Measurements from ENCODE around the gene LMF2. TPM values are rescaled to one million over a fixed set of nuclear protein-coding genes. Genes with fewer than 3 reads are reported as not detected.

Gene LMF2
- total RNA-seq, 1 experiment from 2014 or later, result 42.4 TPM

DNA sequence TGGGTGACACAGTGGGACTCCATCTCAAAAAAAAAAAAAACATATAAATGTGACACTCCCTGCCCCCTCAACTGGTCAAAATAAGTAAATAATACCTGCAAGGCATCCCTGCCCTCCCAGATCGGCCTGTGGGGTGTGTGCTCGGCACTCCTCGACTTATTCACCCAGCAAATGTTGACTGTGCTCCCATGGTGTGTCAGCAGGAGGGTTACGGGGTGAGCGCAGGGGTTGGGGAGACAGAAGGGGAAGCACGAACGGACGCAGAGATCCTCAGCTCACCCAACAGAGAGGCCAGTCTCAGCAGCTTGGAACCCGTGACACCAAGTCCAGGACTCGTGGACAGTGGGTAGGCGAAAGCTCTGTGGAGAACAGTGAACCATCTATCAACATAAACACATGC lies 27.8 kb downstream of the LMF2 start:
- POLR2A ChIA-PET (ENCODE audit: unreplicated experiment), result no interaction called here
- H4K20me1 ChIP-seq (ENCODE audit: low read length), result no peaks in the 10 kb centered on the region
- no peaks in the 10 kb centered on the region for H3F3A ChIP-seq (ENCODE audit: low read length, unreplicated experiment)
- H3K4me2 ChIP-seq (ENCODE audit: low read length), result no peak overlapping the region
- ATAC-seq (no peak), DNase-seq (no peak)
- H3K9me2 ChIP-seq (replicated peaks; ENCODE audit: low read length), result no peaks in the 10 kb centered on the region
- H3K9ac ChIP-seq (ENCODE audit: low read length), result no peak overlapping the region
- H3K4me1 ChIP-seq (ENCODE audit: insufficient read depth, low read length), result peaks cover 4% of the 10 kb centered on the region; the same call in 1 of the 2 replicates
- CTCF ChIA-PET, result no interaction called here
- no TSS peak for BruUV-seq (replicated peaks)
- intact Hi-C loops (cut with micrococcal nuclease), result no loop called here
- H3K36me3 ChIP-seq (ENCODE audit: low read depth, low read length), result no peaks in the 10 kb centered on the region
- no peak for TF ChIP-seq EZH2phosphoT487 (IDR thresholded peaks at IDR 0.05; ENCODE audit: borderline replicate concordance, low read length)
- TF ChIP-seq, protein P1, sequence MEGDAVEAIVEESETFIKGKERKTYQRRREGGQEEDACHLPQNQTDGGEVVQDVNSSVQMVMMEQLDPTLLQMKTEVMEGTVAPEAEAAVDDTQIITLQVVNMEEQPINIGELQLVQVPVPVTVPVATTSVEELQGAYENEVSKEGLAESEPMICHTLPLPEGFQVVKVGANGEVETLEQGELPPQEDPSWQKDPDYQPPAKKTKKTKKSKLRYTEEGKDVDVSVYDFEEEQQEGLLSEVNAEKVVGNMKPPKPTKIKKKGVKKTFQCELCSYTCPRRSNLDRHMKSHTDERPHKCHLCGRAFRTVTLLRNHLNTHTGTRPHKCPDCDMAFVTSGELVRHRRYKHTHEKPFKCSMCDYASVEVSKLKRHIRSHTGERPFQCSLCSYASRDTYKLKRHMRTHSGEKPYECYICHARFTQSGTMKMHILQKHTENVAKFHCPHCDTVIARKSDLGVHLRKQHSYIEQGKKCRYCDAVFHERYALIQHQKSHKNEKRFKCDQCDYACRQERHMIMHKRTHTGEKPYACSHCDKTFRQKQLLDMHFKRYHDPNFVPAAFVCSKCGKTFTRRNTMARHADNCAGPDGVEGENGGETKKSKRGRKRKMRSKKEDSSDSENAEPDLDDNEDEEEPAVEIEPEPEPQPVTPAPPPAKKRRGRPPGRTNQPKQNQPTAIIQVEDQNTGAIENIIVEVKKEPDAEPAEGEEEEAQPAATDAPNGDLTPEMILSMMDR (conservative IDR thresholded peaks at IDR 0.05; ENCODE audit: low read depth, low read length), result no peak
- no peak for TF ChIP-seq EZH2 (IDR thresholded peaks at IDR 0.05; ENCODE audit: low read length, unreplicated experiment)
- H3K27me3 ChIP-seq (ENCODE audit: low read length), result no peaks in the 10 kb centered on the region
- H2AFZ ChIP-seq (ENCODE audit: low read length), result no peak overlapping the region
- no peaks in the 10 kb centered on the region for H3K79me2 ChIP-seq (ENCODE audit: low read length)
- no peaks in the 10 kb centered on the region for H3K9me3 ChIP-seq (ENCODE audit: low read length)
- no peak overlapping the region for H3K27ac ChIP-seq (ENCODE audit: low read length)
- H3K4me3 ChIP-seq (ENCODE audit: low read length), result no peak overlapping the region

DNA sequence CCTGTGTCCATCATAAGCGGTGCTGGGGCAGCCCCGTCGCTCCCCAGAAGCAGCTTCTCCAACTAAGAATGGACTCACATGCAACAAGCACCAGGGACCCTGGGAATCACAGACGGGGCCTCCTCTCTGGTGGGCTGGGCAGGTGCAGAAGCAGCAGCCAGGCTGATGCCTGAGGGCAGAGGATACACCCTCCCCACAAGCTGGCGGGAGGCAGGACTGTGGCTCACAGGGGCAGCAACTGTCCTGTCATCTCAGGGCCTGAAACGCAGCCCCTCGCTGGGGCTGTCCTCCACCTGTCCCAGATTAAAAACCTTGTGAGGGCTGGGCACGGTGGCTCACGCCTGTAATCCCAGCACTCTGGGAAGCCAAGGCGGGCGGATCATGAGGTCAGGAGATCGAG lies 29.6 kb downstream of the LMF2 start:
- POLR2A ChIA-PET (ENCODE audit: unreplicated experiment), result no interaction called here
- no peaks in the 10 kb centered on the region for H3K9me2 ChIP-seq (replicated peaks; ENCODE audit: low read length)
- H3K36me3 ChIP-seq (ENCODE audit: low read depth, low read length), result no peaks in the 10 kb centered on the region; the same call in 1 of the 2 replicates
- H3F3A ChIP-seq (ENCODE audit: low read length, unreplicated experiment), result no peaks in the 10 kb centered on the region
- DNase-seq (no peak), ATAC-seq (no peak)
- no peak overlapping the region for H3K9ac ChIP-seq (ENCODE audit: low read length)
- H3K27ac ChIP-seq (ENCODE audit: low read length), result no peak overlapping the region
- H3K4me1 ChIP-seq (ENCODE audit: insufficient read depth, low read length), result peaks cover 14% of the 10 kb centered on the region; the same call in 1 of the 2 replicates
- peaks cover 14% of the 10 kb centered on the region for H3K79me2 ChIP-seq (ENCODE audit: low read length)
- no peak overlapping the region for H3K4me2 ChIP-seq (ENCODE audit: low read length)
- no TSS peak for BruUV-seq (replicated peaks)
- H4K20me1 ChIP-seq (ENCODE audit: low read length), result peaks cover 12% of the 10 kb centered on the region
- H3K9me3 ChIP-seq (ENCODE audit: low read length), result no peaks in the 10 kb centered on the region
- CTCF ChIA-PET, result no interaction called here
- H3K27me3 ChIP-seq (ENCODE audit: low read length), result no peaks in the 10 kb centered on the region
- TF ChIP-seq EZH2 (IDR thresholded peaks at IDR 0.05; ENCODE audit: low read length, unreplicated experiment) (no peak), EZH2phosphoT487 (IDR thresholded peaks at IDR 0.05; ENCODE audit: borderline replicate concordance, low read length) (no peak)
- TF ChIP-seq, protein P1 (conservative IDR thresholded peaks at IDR 0.05; ENCODE audit: low read depth, low read length), result no peak
- intact Hi-C loops (cut with micrococcal nuclease), result no loop called here
- no peak overlapping the region for H2AFZ ChIP-seq (ENCODE audit: low read length)
- no peak overlapping the region for H3K4me3 ChIP-seq (ENCODE audit: low read length)

DNA sequence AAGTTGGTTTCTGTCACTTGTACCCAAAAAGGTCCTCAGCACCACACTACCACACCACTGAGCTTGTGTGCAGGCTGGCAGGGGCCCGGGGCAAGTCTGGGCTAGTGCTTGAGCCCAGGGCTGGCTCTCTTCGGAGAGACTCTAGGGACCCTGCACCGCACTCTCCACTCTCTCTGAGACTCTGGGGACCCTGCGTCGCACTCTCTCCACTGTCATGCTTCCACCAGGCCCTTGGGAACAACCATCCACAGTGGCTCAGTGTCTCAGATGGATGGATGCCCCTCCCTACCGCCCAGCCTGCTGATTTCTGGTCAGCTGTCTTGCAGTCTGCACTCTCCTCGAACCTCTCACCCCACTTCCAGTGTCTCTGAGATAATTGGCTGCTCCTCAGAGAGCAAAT lies 30.6 kb downstream of the LMF2 start:
- Histone ChIP-seq H3K9ac (ENCODE audit: low read length) (no peak overlapping the region), H3K27me3 (ENCODE audit: low read length) (no peaks in the 10 kb centered on the region), H3K79me2 (ENCODE audit: low read length) (peaks cover 24% of the 10 kb centered on the region), H3K4me2 (ENCODE audit: low read length) (no peak overlapping the region), H3K36me3 (ENCODE audit: low read depth, low read length) (no peaks in the 10 kb centered on the region; the same call in 1 of the 2 replicates), H3F3A (ENCODE audit: low read length, unreplicated experiment) (no peaks in the 10 kb centered on the region), H2AFZ (ENCODE audit: low read length) (no peak overlapping the region), H3K4me1 (ENCODE audit: insufficient read depth, low read length) (peaks cover 15% of the 10 kb centered on the region; the same call in 1 of the 2 replicates), H3K27ac (ENCODE audit: low read length) (no peak overlapping the region), H3K9me2 (replicated peaks; ENCODE audit: low read length) (no peaks in the 10 kb centered on the region), H3K4me3 (ENCODE audit: low read length) (no peak overlapping the region), H3K9me3 (ENCODE audit: low read length) (no peaks in the 10 kb centered on the region), H4K20me1 (ENCODE audit: low read length) (peaks cover 23% of the 10 kb centered on the region)
- POLR2A ChIA-PET (ENCODE audit: unreplicated experiment), result no interaction called here
- intact Hi-C loops (cut with micrococcal nuclease), result no loop called here
- CTCF ChIA-PET, result no interaction called here
- no TSS peak for BruUV-seq (replicated peaks)
- DNase-seq, result no peak
- no peak for TF ChIP-seq EZH2phosphoT487 (IDR thresholded peaks at IDR 0.05; ENCODE audit: borderline replicate concordance, low read length)
- TF ChIP-seq, protein P1 (conservative IDR thresholded peaks at IDR 0.05; ENCODE audit: low read depth, low read length), result no peak
- no peak for TF ChIP-seq EZH2 (IDR thresholded peaks at IDR 0.05; ENCODE audit: low read length, unreplicated experiment)
- ATAC-seq, result no peak
